Stimulated activated CD4-positive, alpha-beta T cell treated with anti-CD3 and anti-CD28 coated beads, TNF-alpha, amount 100 ng/mL, for 48 hours (primary cell): Measurements from ENCODE around the gene FAM161A.

ENCODE experiments used
- DNase-seq, 3 donors: peaks; one replicate each; pipeline ENCODE4 v3.0.0-alpha.2; 2020; ENCODE audit warnings: low read depth in 3 of 3

The FAM161A gene

GRCh38 chr2:61787941-61788563, 65.8 kb downstream of the FAM161A start:
- no peak for DNase-seq

- no peak for DNase-seq
Observed at GRCh38 chr2:61786876-61787275, 67.0 kb downstream of the FAM161A start.

DNA sequence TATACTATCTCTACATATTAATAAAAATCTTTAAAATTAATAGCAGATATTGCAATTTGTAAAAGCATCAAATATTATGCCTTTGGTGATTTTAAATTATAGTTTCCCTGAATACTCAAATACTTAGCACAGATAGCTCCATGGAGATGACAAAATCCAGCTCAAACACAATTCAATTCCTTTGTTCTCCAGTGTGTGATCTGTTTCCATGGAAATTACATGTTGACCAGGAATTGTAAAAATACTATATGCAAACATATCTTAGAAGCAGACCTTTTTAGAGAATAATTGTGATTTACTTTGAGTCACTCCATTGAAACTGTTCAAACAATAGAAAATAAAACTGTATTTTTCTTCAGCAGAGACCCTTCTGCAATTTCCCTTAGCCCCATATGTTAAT, 68.3 kb downstream of the FAM161A start:
- DNase-seq, result no peak

GRCh38 chr2:61784643-61785042, 69.2 kb downstream of the FAM161A start:
- DNase-seq, result no peak

- DNase-seq, result no peak
Observed at GRCh38 chr2:61775956-61776570, 77.8 kb downstream of the FAM161A start.
